OCI-LY1 (cell line): ENCODE results near the gene ZNF442.

Source experiments
- CTCF ChIP-seq: fragments of 200-600 bp; sonication (generic), shearing (Covaris generic); IDR thresholded peaks from 2 replicates; pipeline ENCODE4 v1.5.1; 2017; ENCODE audit warnings: mild to moderate bottlenecking, antibody characterized with exemption, low read length, moderate library complexity, mixed read lengths
- EZH2 ChIP-seq: fragments of 200-600 bp; sonication (generic), shearing (Covaris generic); IDR thresholded peaks from 2 replicates; pipeline ENCODE4 v1.8.0; 2017; ENCODE audit warnings: borderline replicate concordance, mixed run types, mild to moderate bottlenecking, antibody characterized with exemption, low read length, moderate library complexity, mixed read lengths

GRCh38 chr19:12345197-12345596 is 20.3 kb downstream of the ZNF442 start:
- TF ChIP-seq CTCF (no peak), EZH2 (no peak)
